Vagina (tissue), 2 donors: ENCODE data around the gene ETV3.

Experiments used
- CTCF ChIP-seq, 3 experiments: fragments of 450-650 bp in 2 of 3; fragments of 200-600 bp in 1 of 3; sonication (generic) in 1 of 3; IDR thresholded peaks; one replicate each; pipeline ENCODE4 v1.5.1; 2017 to 2019; ENCODE audit warnings: antibody characterized with exemption in 3 of 3, mild to moderate bottlenecking in 2 of 3, moderate library complexity in 2 of 3
- POLR2AphosphoS5 ChIP-seq, 2 donors: sonication (generic); formaldehyde crosslinking; IDR thresholded peaks; one replicate each; pipeline ENCODE4 v1.9.0; 2017; ENCODE audit warnings: antibody characterized with exemption in 2 of 2, mild to moderate bottlenecking in 2 of 2, low read depth in 1 of 2; ENCODE audit not compliant: insufficient read depth in 1 of 2

GRCh38 chr1:157115851-157116736, 22.1 kb downstream of the ETV3 start:
- TF ChIP-seq CTCF (IDR thresholded peaks at IDR 0.05) (no peak), POLR2AphosphoS5 (IDR thresholded peaks at IDR 0.05; ENCODE audit: insufficient read depth in 1 of 2, low read depth in 1 of 2) (no peak)
